Left cardiac atrium (tissue), 4 donors: ENCODE results near the gene CELF2. TPM values are rescaled to one million over a fixed set of nuclear protein-coding genes. Genes with fewer than 3 reads are reported as not detected.

Experiments
- ATAC-seq, 2 donors: fragments of 200-7000 bp; cut with Tn5 transposase; one replicate each; pipeline ENCODE4 v1.9.1; 2020; ENCODE audit warnings: mild to moderate bottlenecking in 2 of 2, moderate library complexity in 2 of 2
- DNase-seq: peaks from one replicate; pipeline ENCODE4 v3.0.0-alpha.2; 2020
- intact Hi-C, 2 donors: fragments of 100-400 bp; cut with DNase I; formaldehyde crosslinking; loops; one replicate each; pipeline versions ENCODE4 v1.14.1 to v1.15.1; 2022 to 2023
- total RNA-seq, 2 donors: library from RNA; stranded (reverse); fragmentation: NEBNext Ultra II Directional; extraction: Animal tissue kit (Norgen Biotek cat#: 25700); gene quantifications; one replicate each; pipeline ENCODE4 v1.2.1, GENCODE V29; 2021
- donor health status: DM: no; HTN: yes; CAD: no.
- donor health status: DM: no; HTN: yes; CAD: no; lungs with severe emphysema.
- donor health status: DM: yes; HTN: yes; CAD: no.
- donor health status: Dilated cardiomyopathy.

Gene CELF2
- total RNA-seq, 2 donors from 2014 or later, result 68.4 to 72.5 TPM

GRCh38 chr10:11045995-11046775, 28.5 kb downstream of the CELF2 start:
- peak; percentile 74 for DNase-seq
- peak; percentile 72 to 82 for ATAC-seq
- intact Hi-C loops, result loop anchor here in 1 of 2 donors (10.0 kb wide), 1 partner anchor 219 kb away; no protein-coding TSS in a partner anchor

- DNase-seq (no peak), ATAC-seq (peak in 1 of 2 donors; percentile 14)
- intact Hi-C loops, result loop anchor here in 1 of 2 donors (10.0 kb wide), 1 partner anchor 218 kb away; no protein-coding TSS in a partner anchor
These were observed 29.1 kb downstream of the CELF2 start for GRCh38 chr10:11046776-11047160.

GRCh38 chr10:11048707-11049278, 31.1 kb downstream of the CELF2 start:
- ATAC-seq, result peak; percentile 38 to 39
- intact Hi-C loops, result loop anchor here in 1 of 2 donors (10.0 kb wide), 1 partner anchor 216 kb away; no protein-coding TSS in a partner anchor

GRCh38 chr10:11049806-11050205, 32.1 kb downstream of the CELF2 start:
- DNase-seq, result no peak
- ATAC-seq, result no peak
- intact Hi-C loops, result loop anchor here in 1 of 2 donors (10.0 kb wide), 2 partner anchors 215 to 1065 kb away; no protein-coding TSS in a partner anchor

More at GRCh38 chr10:11048707-11049278, 31.1 kb downstream of the CELF2 start:
- DNase-seq, result no peak

GRCh38 chr10:11050301-11051287, 32.9 kb downstream of the CELF2 start:
- intact Hi-C loops, result loop anchor here in 1 of 2 donors (10.0 kb wide), 1 partner anchor 1066 kb away; no protein-coding TSS in a partner anchor
- no peak for DNase-seq
- ATAC-seq, result peak in 1 of 2 donors; percentile 19

GRCh38 chr10:11057018-11057417, 39.3 kb downstream of the CELF2 start:
- DNase-seq (no peak), ATAC-seq (peak in 1 of 2 donors; percentile 11)
- intact Hi-C loops, result loop anchor here in 1 of 2 donors (10.0 kb wide), 1 partner anchor 1072 kb away; no protein-coding TSS in a partner anchor

DNA sequence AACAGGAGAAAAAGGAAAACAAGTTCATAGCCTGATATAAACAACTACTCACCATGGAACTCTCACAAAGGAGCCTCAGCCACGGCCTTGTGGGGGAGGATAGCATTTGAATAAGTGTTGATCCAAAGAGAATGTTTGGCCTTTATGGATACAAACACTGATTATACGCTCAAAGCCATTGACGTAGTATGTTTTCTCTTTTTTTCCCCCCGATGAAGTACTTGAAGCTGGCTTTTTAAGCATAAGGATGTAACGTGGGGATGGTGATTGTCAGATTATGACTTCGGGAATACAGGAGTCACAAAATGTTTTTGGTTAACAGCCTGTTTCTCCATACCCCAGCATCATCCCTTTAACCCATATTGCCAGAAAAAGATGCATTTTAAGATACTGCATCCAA, 39.8 kb downstream of the CELF2 start:
- DNase-seq (no peak), ATAC-seq (peak in 1 of 2 donors; percentile 54)
- intact Hi-C loops, result loop anchor here in 1 of 2 donors (10.0 kb wide), 1 partner anchor 1073 kb away; no protein-coding TSS in a partner anchor

DNA sequence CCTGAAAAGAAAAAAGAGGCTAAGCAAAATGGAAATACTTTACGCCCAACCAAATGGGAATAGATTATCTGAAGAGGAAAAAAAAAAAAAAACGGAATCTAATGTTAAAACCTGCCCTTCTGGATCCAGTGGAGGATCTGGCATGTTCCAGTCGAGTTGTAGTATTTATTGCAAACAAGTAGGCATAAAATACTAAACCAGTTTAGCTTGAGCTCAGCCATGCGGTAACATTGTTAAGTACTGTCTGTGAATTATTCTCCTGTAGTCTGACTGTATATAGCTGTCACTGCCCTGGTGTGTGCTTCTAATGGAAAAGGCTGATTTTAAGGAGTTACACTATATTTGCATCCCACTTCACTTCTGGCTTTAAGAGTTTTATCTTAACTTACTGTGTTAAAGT, 40.3 kb downstream of the CELF2 start:
- DNase-seq (no peak), ATAC-seq (no peak)
- intact Hi-C loops, result loop anchor here in 1 of 2 donors (10.0 kb wide), 1 partner anchor 1073 kb away; no protein-coding TSS in a partner anchor

DNA sequence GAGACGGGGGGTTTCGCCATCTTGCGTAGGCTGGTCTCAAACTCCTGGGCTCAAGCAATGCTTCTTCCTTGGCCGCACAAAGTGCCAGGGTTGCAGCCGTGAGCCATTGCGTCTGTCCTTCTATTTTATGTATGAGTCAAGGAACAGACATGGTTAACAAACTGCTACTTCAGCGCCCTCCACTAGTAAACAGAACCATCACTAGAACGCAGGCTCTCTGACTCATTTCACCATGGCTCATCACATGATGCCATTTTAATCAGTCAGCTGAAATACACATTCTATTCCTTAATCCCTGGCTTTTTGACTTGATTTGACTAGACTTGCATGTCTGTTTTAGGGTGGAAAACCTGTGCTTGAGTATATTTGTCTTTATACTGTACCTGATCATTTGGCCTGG, 41.3 kb downstream of the CELF2 start:
- intact Hi-C loops, result loop anchor here in 1 of 2 donors (10.0 kb wide), 1 partner anchor 1074 kb away; no protein-coding TSS in a partner anchor
- ATAC-seq, result peak in 1 of 2 donors; percentile 68
- DNase-seq, result no peak

GRCh38 chr10:11063856-11064255, 46.2 kb downstream of the CELF2 start:
- intact Hi-C loops, result no loop called here

GRCh38 chr10:11064832-11065231, 47.2 kb downstream of the CELF2 start:
- ATAC-seq, result no peak
- intact Hi-C loops, result no loop called here
- DNase-seq, result no peak

More at GRCh38 chr10:11063856-11064255, 46.2 kb downstream of the CELF2 start:
- no peak for ATAC-seq
- no peak for DNase-seq

DNA sequence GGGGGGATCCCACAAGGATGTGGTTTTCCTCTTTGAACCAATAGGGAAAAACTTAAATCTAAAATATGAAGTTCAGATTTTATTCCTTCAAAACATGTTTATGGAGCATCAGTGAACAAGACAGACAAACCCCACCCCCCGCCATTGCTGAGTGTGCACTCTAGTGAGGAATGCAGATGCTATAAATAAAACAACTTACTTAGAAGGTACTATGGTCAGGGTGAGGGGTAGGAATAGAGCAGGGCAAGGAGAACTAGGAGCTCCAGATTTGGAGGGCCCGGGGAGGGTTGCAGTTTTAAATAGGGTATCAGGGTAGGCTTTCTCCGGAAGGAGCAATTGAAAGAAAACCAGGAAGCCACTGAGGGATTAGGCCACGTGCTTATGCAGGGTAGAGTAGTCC, 47.9 kb downstream of the CELF2 start:
- intact Hi-C loops, result no loop called here
- no peak for DNase-seq
- peak in 1 of 2 donors; percentile 57 for ATAC-seq

GRCh38 chr10:11066520-11066919, 48.8 kb downstream of the CELF2 start:
- ATAC-seq, result no peak
- DNase-seq, result no peak
- intact Hi-C loops, result no loop called here

DNA sequence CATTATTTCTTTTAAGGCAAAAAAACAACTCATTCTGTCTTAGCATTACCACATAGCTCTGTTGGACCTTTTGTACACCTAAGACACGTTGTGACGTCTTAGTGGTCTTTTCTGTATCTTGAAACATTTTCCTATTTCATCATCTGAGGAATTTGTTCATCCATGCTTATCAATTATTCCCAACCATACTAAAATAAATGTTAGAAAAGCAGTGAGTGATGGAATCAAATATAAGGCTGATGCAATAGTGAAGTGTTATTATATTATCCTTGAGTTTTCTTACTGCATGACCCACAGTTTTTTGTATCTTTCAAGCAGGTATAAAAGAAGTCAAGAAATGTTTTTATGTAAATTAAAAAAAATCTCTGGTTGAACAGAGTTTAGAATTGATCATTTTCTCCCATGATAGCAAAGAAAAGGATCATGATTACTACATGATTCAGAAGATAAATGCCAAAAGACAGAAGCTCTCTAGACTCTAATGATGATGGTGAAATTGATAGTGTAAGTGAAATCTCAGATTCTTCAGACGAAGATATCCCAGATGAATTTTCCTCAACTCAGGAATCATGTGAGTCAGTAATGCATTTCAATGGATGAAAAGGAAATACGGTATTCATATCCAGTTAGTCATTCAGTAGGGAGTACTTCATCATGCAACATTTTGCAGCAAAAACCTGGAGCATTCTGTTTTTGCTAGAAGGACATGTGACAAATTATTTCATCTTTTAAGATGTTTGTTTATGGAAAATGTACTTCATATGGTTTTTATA, 51.4 kb downstream of the CELF2 start:
- intact Hi-C loops, result no loop called here
- no peak for ATAC-seq
- no peak for DNase-seq

DNA sequence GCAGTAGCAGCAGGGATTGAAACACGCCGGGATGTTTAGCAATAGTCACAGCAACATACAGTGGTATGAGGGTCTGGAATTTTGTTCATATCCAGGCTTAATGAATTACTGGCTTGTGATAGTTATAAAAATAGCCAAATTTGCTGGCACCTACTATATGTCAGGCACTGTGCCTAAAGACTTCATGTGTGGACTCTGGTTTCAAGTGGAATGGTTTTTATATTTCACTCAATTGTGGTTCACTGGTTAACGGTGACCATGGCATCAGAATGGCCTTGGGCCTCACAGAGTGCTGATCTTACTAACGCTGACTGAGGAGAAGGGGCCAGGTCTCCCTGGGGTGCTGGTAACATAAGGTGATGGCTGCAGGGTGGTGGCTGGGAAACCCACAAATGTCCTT, 55.7 kb downstream of the CELF2 start:
- peak; percentile 49 to 82 for ATAC-seq

DNA sequence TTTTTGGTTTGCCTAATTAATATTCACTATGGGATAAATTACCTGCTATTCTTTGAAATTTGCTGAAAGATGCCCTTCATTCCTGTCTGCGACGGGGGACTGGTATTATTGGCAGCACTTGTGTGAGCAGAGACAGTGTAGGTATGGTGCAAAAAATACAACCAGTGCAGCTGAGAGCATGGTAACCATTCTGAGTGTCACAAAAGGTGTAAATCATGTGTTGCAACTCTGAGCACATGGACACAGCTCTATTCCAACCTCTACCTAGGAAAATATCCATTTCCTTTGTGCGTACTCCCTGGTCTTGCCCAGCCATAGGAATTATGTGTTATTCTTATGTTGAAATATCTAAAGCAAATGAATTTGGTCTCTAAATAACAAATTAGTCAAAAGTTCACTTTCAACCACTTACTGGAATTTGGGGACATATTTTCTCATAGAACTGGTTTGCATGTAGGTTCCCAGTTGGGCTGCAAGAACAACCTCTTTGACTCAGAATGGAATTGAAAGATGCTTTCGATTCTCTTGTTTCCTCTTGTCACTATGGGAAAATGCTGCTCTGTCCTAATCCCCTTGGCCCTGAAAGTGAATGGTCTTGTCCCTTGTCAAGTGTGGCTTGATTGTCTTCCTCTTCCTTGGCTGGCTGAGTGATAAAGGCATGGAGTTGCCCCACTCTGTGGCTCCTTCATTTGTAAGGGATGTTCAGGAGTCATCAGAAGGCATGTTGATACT, 57.0 kb downstream of the CELF2 start:
- ATAC-seq, result no peak
- no peak for DNase-seq
- intact Hi-C loops, result no loop called here

More for the DNA sequence above, 55.7 kb downstream of the CELF2 start:
- no peak for DNase-seq
- intact Hi-C loops, result no loop called here

DNA sequence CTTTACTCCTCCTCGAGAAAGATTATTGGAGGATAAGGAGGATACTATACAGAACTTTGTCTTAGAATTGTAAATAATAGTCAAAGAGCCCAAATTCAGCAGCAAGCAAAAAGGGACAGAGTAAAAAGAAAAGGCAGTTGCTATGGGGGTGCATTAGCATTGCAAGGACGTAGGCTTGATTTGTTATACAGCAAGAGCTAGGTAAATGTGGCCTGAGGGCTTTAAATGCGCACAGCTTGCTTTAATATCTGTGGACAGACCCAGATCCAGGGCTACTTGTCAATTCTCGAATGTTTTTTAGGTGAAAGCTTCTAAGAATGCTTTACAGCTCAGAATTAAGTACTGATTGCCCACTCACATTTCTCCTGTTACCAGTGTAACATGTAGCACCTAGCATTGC, 58.5 kb downstream of the CELF2 start:
- DNase-seq (no peak), ATAC-seq (no peak)
- intact Hi-C loops, result no loop called here
